Liver (tissue), 9 donors: ENCODE measurements around the gene TMEM164. TPM values are rescaled to one million over a fixed set of nuclear protein-coding genes. Genes with fewer than 3 reads are reported as not detected.

Experiments used
- DNase-seq: peaks from one replicate; pipeline ENCODE4 v3.0.0-alpha.2; 2017; ENCODE audit warnings: low spot score
- H3K27ac ChIP-seq, 2 donors: one replicate each; pipeline ENCODE4 v1.7.0; 2013; ENCODE audit warnings: inconsistent platforms in 2 of 2, low read length in 2 of 2, control low read depth in 1 of 2, low read depth in 1 of 2, mild to moderate bottlenecking in 1 of 2
- H3K27me3 ChIP-seq, 4 donors: one replicate each; pipeline versions ENCODE4 v1.6.1 to v1.7.0; 2013; ENCODE audit warnings: low read length in 3 of 4, inconsistent platforms in 1 of 4, mild to moderate bottlenecking in 1 of 4, moderate library complexity in 1 of 4; ENCODE audit not compliant: control insufficient read depth in 4 of 4, insufficient read depth in 4 of 4
- H3K36me3 ChIP-seq, 4 donors: one replicate each; pipeline versions ENCODE4 v1.6.1 to v1.7.0; 2013; ENCODE audit warnings: low read length in 3 of 4, mild to moderate bottlenecking in 3 of 4, low read depth in 1 of 4, moderate library complexity in 1 of 4; ENCODE audit not compliant: control insufficient read depth in 4 of 4, insufficient read depth in 3 of 4
- H3K4me1 ChIP-seq, 4 donors: one replicate each; pipeline versions ENCODE4 v1.6.1 to v1.7.0; 2013; ENCODE audit warnings: low read length in 3 of 4, mild to moderate bottlenecking in 3 of 4, moderate library complexity in 1 of 4; ENCODE audit not compliant: control insufficient read depth in 4 of 4, insufficient read depth in 4 of 4
- H3K4me3 ChIP-seq, 3 donors: one replicate each; pipeline versions ENCODE4 v1.6.1 to v1.7.0; 2013; ENCODE audit warnings: low read length in 3 of 3, control low read depth in 1 of 3, low read depth in 1 of 3, mild to moderate bottlenecking in 1 of 3
- H3K9ac ChIP-seq, 2 donors: one replicate each; pipeline ENCODE4 v1.7.0; 2013; ENCODE audit warnings: low read length in 2 of 2, mild to moderate bottlenecking in 2 of 2, moderate library complexity in 2 of 2, control low read depth in 1 of 2, low read depth in 1 of 2
- H3K9me3 ChIP-seq, 4 donors: one replicate each; pipeline versions ENCODE4 v1.6.1 to v1.7.0; 2013; ENCODE audit warnings: low read length in 3 of 4; ENCODE audit not compliant: control insufficient read depth in 4 of 4
- EGR1 ChIP-seq, 2 donors: IDR thresholded peaks; 2 replicates each; pipeline ENCODE4 v1.6.1; 2016 to 2018; ENCODE audit warnings: antibody characterized with exemption in 2 of 2, low read depth in 2 of 2
- FOXA1 ChIP-seq: IDR thresholded peaks from 2 replicates; pipeline ENCODE4 v1.6.1; 2016; ENCODE audit warnings: antibody characterized with exemption
- FOXA2 ChIP-seq: IDR thresholded peaks from 2 replicates; pipeline ENCODE4 v1.6.1; 2016; ENCODE audit warnings: antibody characterized with exemption
- GABPA ChIP-seq, 2 donors: IDR thresholded peaks in 1 of 2; conservative IDR thresholded peaks in 1 of 2; 2 replicates each; pipeline ENCODE4 v1.6.1; 2016; ENCODE audit warnings: antibody characterized with exemption in 2 of 2, mild to moderate bottlenecking in 1 of 2, moderate library complexity in 1 of 2
- HNF4A ChIP-seq, 2 donors: conservative IDR thresholded peaks; 2 replicates each; pipeline ENCODE4 v1.6.1; 2016; ENCODE audit warnings: antibody characterized with exemption in 2 of 2, mild to moderate bottlenecking in 2 of 2
- HNF4G ChIP-seq: IDR thresholded peaks from 2 replicates; pipeline ENCODE4 v1.6.1; 2016; ENCODE audit warnings: antibody characterized with exemption
- NR2F2 ChIP-seq: IDR thresholded peaks from 2 replicates; pipeline ENCODE4 v1.6.1; 2016; ENCODE audit warnings: antibody characterized with exemption
- RAD21 ChIP-seq, 2 donors: IDR thresholded peaks; 2 replicates each; pipeline ENCODE4 v1.6.1; 2016; ENCODE audit warnings: antibody characterized with exemption in 2 of 2, mild to moderate bottlenecking in 2 of 2
- RXRA ChIP-seq, 2 donors: IDR thresholded peaks; 2 replicates each; pipeline ENCODE4 v1.6.1; 2017 to 2018; ENCODE audit warnings: antibody characterized with exemption in 2 of 2, mild to moderate bottlenecking in 1 of 2
- SP1 ChIP-seq: IDR thresholded peaks from 2 replicates; pipeline ENCODE4 v1.6.1; 2018; ENCODE audit warnings: antibody characterized with exemption, mild to moderate bottlenecking
- TAF1 ChIP-seq: conservative IDR thresholded peaks from 2 replicates; pipeline ENCODE4 v1.6.1; 2016; ENCODE audit warnings: antibody characterized with exemption, mild to moderate bottlenecking
- WGBS: extraction: QIAGEN DNeasy Blood & Tissue Kit; methylation state at CpG from one replicate; pipeline ENCODE4 v1.1.7; 2013; 5-methylcytosine and 5-hydroxymethylcytosine counted together
- polyA plus RNA-seq, 2 donors: library from polyadenylated mRNA; stranded (reverse) in 1 of 2; unstranded in 1 of 2; fragments of 200-250 nt in 1 of 2; fragments of >200 nt in 1 of 2; fragmentation: Nextera tagmentation in 1 of 2; extraction: Ambion mirVana in 1 of 2; gene quantifications; one replicate each; pipeline versions ENCODE4 v1.2.1 to v1.2.3, GENCODE V29; 2013 to 2015
- total RNA-seq, 2 donors: library from RNA; depleted of rRNA; stranded (reverse); fragments of >200 nt; gene quantifications; one replicate each; pipeline ENCODE4 v1.2.3, GENCODE V29; 2014
- TF ChIP-seq, protein P1 (sequence below): IDR thresholded peaks from 2 replicates; pipeline ENCODE4 v1.6.1; 2016; ENCODE audit warnings: antibody characterized with exemption
- TF ChIP-seq, protein P2 (sequence below): IDR thresholded peaks from 2 replicates; pipeline ENCODE4 v1.6.1; 2016; ENCODE audit warnings: antibody characterized with exemption, mild to moderate bottlenecking
- TF ChIP-seq, protein P3 (sequence below): IDR thresholded peaks from 2 replicates; pipeline ENCODE4 v1.6.1; 2016; ENCODE audit warnings: antibody characterized with exemption
- TF ChIP-seq, protein P4 (sequence below): fragments of 150-350 bp; IDR thresholded peaks from 2 replicates; pipeline ENCODE4 v1.5.1; 2017; ENCODE audit warnings: improper control_type of control experiment, low read depth, low read length; ENCODE audit not compliant: missing input control
- TF ChIP-seq, protein P5 (sequence below): IDR thresholded peaks from 2 replicates; pipeline ENCODE4 v1.6.1; 2016; ENCODE audit warnings: antibody characterized with exemption
- donor health status: healthy.
- donor health status: healthy.
- donor health status: healthy.
- donor health status: healthy.
- donor health status: healthy.

The TMEM164 gene
- total and polyA plus RNA-seq, 4 donors, result 0.40 to 8.5 (median 2.9) TPM

DNA sequence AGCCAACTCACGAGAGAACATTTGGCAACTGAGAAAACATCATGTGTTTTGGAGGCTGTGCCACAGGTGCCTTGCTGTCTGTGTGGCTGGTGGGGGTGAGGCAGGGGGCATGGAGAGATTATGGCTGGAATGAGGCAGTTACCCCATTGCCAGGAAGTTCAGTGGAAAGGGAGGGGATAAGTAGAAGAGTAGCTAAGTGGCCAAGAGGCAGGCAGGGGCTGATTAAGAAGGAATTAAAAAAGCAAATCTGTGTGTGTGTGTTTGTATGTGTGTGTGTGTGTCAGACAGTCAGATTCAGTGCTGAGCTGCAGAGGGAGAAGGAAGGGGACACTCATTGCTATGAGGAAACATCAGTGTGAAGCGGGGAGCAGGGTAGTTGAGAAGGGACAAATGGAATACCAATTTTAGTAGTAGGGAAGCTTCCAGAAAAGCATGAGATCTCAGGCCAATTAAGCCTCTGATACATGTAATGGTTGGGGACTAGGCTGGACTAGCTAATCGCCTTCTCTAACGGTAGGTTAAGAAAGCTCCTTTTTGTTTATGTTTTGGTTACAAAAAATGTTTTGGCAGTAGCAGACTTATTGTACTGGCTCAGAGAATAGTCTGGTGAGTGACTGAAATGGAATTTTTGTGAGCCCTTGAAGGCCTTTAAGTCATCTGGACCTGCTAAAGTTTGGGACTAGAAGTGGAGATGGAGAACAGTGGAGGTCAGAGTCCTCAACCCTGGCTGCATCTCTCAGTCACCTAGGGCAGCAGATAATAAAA is 18.5 kb downstream of the TMEM164 start (continued):
- TF ChIP-seq, protein P1, sequence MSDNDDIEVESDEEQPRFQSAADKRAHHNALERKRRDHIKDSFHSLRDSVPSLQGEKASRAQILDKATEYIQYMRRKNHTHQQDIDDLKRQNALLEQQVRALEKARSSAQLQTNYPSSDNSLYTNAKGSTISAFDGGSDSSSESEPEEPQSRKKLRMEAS, result no peak
- no peak for TF ChIP-seq GABPA (IDR thresholded peaks at IDR 0.05 in 1 of 2, conservative IDR thresholded peaks at IDR 0.05 in 1 of 2)
- no peak for TF ChIP-seq HNF4G
- TF ChIP-seq FOXA1, result no peak

DNA sequence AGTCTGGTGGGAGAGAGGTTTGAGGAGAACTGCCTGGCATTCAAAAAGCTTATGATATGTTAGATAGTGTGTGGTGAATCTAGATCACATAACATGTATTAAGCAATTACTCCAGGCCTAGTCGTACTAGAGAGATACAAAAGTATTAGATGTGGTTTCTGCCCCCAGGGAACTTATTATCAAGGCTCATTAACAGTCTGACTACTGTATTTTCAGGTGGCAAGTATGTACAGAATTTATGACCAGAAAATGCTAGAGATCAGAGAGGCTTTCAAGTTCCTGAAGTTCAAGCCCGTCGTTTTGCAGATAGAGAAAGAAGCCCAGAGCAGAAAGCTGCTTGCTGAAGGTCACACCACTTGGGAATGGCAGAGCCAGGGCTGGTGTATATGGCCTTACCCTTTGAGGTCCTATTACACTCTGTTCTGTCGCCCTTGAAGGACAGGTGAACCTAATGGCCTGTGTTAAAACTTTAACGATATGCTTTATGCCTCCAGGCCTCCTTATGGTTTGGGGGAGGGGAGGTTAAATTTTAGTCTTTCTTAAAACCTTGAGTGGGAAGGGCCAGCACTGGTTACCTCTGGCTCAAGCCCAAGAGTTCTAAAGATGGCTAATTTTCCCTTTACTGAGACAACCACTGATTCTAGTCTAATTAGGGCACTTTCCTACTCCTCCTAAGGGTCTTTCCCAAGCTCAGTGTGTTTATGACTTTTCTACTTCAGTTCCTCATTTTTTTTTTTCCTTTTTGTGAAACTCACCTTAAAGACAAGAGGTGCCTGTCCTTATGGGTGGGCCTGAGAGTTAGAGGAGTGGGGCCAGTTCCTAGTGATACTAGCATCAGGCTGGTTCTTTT is 19.9 kb downstream of the TMEM164 start:
- no peak for DNase-seq
- WGBS, result 83% methylated on average over 5 of the region's 5 CpGs
- Histone ChIP-seq H3K4me3 (no peak overlapping the region), H3K27ac (no peak overlapping the region), H3K9ac (no peak overlapping the region), H3K9me3 (no peaks in the 10 kb centered on the region), H3K36me3 (no peaks in the 10 kb centered on the region), H3K4me1 (no peaks in the 10 kb centered on the region), H3K27me3 (peaks cover 0 to 4% (median 0%) of the 10 kb centered on the region in 4 donors)
- TF ChIP-seq, protein P2, sequence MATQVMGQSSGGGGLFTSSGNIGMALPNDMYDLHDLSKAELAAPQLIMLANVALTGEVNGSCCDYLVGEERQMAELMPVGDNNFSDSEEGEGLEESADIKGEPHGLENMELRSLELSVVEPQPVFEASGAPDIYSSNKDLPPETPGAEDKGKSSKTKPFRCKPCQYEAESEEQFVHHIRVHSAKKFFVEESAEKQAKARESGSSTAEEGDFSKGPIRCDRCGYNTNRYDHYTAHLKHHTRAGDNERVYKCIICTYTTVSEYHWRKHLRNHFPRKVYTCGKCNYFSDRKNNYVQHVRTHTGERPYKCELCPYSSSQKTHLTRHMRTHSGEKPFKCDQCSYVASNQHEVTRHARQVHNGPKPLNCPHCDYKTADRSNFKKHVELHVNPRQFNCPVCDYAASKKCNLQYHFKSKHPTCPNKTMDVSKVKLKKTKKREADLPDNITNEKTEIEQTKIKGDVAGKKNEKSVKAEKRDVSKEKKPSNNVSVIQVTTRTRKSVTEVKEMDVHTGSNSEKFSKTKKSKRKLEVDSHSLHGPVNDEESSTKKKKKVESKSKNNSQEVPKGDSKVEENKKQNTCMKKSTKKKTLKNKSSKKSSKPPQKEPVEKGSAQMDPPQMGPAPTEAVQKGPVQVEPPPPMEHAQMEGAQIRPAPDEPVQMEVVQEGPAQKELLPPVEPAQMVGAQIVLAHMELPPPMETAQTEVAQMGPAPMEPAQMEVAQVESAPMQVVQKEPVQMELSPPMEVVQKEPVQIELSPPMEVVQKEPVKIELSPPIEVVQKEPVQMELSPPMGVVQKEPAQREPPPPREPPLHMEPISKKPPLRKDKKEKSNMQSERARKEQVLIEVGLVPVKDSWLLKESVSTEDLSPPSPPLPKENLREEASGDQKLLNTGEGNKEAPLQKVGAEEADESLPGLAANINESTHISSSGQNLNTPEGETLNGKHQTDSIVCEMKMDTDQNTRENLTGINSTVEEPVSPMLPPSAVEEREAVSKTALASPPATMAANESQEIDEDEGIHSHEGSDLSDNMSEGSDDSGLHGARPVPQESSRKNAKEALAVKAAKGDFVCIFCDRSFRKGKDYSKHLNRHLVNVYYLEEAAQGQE, result no peak
- TF ChIP-seq RAD21 (IDR thresholded peaks at IDR 0.05) (no peak), FOXA2 (no peak)
- TF ChIP-seq, protein P1, result no peak
- TF ChIP-seq, protein P3, sequence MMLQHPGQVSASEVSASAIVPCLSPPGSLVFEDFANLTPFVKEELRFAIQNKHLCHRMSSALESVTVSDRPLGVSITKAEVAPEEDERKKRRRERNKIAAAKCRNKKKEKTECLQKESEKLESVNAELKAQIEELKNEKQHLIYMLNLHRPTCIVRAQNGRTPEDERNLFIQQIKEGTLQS, result no peak
- TF ChIP-seq, protein P4, sequence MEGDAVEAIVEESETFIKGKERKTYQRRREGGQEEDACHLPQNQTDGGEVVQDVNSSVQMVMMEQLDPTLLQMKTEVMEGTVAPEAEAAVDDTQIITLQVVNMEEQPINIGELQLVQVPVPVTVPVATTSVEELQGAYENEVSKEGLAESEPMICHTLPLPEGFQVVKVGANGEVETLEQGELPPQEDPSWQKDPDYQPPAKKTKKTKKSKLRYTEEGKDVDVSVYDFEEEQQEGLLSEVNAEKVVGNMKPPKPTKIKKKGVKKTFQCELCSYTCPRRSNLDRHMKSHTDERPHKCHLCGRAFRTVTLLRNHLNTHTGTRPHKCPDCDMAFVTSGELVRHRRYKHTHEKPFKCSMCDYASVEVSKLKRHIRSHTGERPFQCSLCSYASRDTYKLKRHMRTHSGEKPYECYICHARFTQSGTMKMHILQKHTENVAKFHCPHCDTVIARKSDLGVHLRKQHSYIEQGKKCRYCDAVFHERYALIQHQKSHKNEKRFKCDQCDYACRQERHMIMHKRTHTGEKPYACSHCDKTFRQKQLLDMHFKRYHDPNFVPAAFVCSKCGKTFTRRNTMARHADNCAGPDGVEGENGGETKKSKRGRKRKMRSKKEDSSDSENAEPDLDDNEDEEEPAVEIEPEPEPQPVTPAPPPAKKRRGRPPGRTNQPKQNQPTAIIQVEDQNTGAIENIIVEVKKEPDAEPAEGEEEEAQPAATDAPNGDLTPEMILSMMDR, result no peak

DNA sequence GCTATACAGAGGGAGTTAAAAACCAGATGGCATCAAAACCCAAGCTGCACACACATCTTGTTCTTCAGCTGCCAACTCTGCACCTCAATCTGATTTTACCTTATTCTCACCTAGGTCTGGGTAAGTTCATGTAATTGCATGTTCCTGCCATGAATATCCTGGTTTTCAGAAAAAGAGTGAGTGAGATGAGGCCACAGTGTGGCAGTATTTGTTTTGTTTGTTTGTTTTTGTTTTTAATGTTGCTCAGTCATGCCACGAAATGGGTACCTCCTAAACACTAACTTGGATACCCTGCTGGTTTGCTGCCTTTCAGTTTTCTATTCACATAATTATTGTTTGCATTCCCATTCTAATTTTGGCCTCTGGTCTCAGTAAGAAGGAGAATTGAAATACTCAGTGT is 22.5 kb downstream of the TMEM164 start:
- no peaks in the 10 kb centered on the region for H3K9me3 ChIP-seq
- H3K9ac ChIP-seq, result no peak overlapping the region
- no peak overlapping the region for H3K4me3 ChIP-seq
- no peaks in the 10 kb centered on the region for H3K4me1 ChIP-seq
- peaks cover 0 to 4% (median 0%) of the 10 kb centered on the region in 4 donors for H3K27me3 ChIP-seq
- no peaks in the 10 kb centered on the region for H3K36me3 ChIP-seq
- H3K27ac ChIP-seq, result no peak overlapping the region
- no peak for DNase-seq
- 90% methylated on average over 1 of the region's 1 CpG for whole genome bisulfite sequencing
- TF ChIP-seq, protein P3, result no peak
- TF ChIP-seq FOXA2 (no peak), RAD21 (IDR thresholded peaks at IDR 0.05) (no peak), HNF4G (no peak), SP1 (no peak), GABPA (IDR thresholded peaks at IDR 0.05 in 1 of 2, conservative IDR thresholded peaks at IDR 0.05 in 1 of 2) (no peak), EGR1 (IDR thresholded peaks at IDR 0.05; ENCODE audit: low read depth in 2 of 2) (no peak), RXRA (IDR thresholded peaks at IDR 0.05) (no peak), NR2F2 (no peak), HNF4A (conservative IDR thresholded peaks at IDR 0.05) (no peak), TAF1 (no peak)
- TF ChIP-seq, protein P5, sequence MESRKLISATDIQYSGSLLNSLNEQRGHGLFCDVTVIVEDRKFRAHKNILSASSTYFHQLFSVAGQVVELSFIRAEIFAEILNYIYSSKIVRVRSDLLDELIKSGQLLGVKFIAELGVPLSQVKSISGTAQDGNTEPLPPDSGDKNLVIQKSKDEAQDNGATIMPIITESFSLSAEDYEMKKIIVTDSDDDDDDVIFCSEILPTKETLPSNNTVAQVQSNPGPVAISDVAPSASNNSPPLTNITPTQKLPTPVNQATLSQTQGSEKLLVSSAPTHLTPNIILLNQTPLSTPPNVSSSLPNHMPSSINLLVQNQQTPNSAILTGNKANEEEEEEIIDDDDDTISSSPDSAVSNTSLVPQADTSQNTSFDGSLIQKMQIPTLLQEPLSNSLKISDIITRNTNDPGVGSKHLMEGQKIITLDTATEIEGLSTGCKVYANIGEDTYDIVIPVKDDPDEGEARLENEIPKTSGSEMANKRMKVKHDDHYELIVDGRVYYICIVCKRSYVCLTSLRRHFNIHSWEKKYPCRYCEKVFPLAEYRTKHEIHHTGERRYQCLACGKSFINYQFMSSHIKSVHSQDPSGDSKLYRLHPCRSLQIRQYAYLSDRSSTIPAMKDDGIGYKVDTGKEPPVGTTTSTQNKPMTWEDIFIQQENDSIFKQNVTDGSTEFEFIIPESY, result no peak
- TF ChIP-seq, protein P4, result no peak
